Right lobe of liver (tissue), 6 donors: ENCODE measurements around the gene XRCC3. TPM values are rescaled to one million over a fixed set of nuclear protein-coding genes. Genes with fewer than 3 reads are reported as not detected.

Experiments used
- ATAC-seq, 4 donors: fragments of 200-7000 bp; cut with Tn5 transposase; one replicate each; pipeline ENCODE4 v1.9.1; 2020; ENCODE audit warnings: mild to moderate bottlenecking in 4 of 4, moderate library complexity in 4 of 4
- DNase-seq, 3 donors: peaks; one replicate each; pipeline ENCODE4 v3.0.0-alpha.2; 2020
- H3K27ac ChIP-seq, 3 donors: fragments of 200-600 bp; one replicate each; pipeline ENCODE4 v1.8.0; 2022
- H3K27me3 ChIP-seq, 2 donors: fragments of 200-600 bp; one replicate each; pipeline ENCODE4 v1.8.0; 2022
- H3K36me3 ChIP-seq, 4 donors: fragments of 200-600 bp; sonication (generic) in 1 of 4; one replicate each; pipeline versions ENCODE4 v1.5.1 to v1.8.0; 2017 to 2022; ENCODE audit warnings: control low read depth in 1 of 4
- H3K4me1 ChIP-seq, 4 donors: fragments of 200-600 bp; sonication (generic) in 1 of 4; one replicate each; pipeline versions ENCODE4 v1.5.1 to v1.8.0; 2017 to 2022; ENCODE audit warnings: control low read depth in 1 of 4
- H3K4me3 ChIP-seq, 3 donors: fragments of 200-600 bp; one replicate each; pipeline ENCODE4 v1.8.0; 2022
- H3K9me3 ChIP-seq, 4 donors: fragments of 200-600 bp; sonication (generic) in 1 of 4; one replicate each; pipeline versions ENCODE4 v1.5.1 to v1.8.0; 2017 to 2022; ENCODE audit warnings: control low read depth in 1 of 4
- CTCF ChIP-seq, 4 donors: fragments of 200-600 bp in 3 of 4; fragments of 450-650 bp in 1 of 4; IDR thresholded peaks; one replicate each; pipeline versions ENCODE4 v1.5.1 to v1.8.0; 2016 to 2022; ENCODE audit warnings: antibody characterized with exemption in 4 of 4, mild to moderate bottlenecking in 2 of 4
- POLR2A ChIP-seq: fragments of 450-650 bp; IDR thresholded peaks from one replicate; pipeline ENCODE4 v1.6.1; 2017; ENCODE audit warnings: antibody characterized with exemption, mild to moderate bottlenecking
- WGBS: methylation state at CpG from one replicate; pipeline ENCODE4 v1.1.6; 2018; ENCODE audit warnings: low coverage, low lambda C conversion rate; ENCODE audit not compliant: insufficient coverage; ENCODE audit errors: missing lambda C conversion rate; 5-methylcytosine and 5-hydroxymethylcytosine counted together
- intact Hi-C, 2 donors: fragments of 100-400 bp; cut with DNase I; formaldehyde crosslinking; loops; one replicate each; pipeline versions ENCODE4 v1.11.2 to v1.14.1; 2022
- total RNA-seq, 6 experiments: library from RNA; depleted of rRNA in 2 of 6; stranded (reverse); fragments of >200 nt in 2 of 6; fragmentation: NEBNext Ultra II Directional in 3 of 6; extraction: Animal tissue kit (Norgen Biotek cat#: 25700) in 3 of 6; gene quantifications; one replicate each; pipeline versions ENCODE4 v1.1.0 to v1.2.4, GENCODE V29; 2016 to 2023
- donor health status: DM: no; HTN: yes; CAD: no.
- donor health status: DM: no; HTN: no; CAD: no.
- donor health status: DM: no; HTN: no; CAD: no.
- donor health status: DM: no; HTN: yes; CAD: no.
- donor health status: DM: no; HTN: yes; CAD: no.

The XRCC3 gene
- total RNA-seq, 6 experiments from 2014 or later, result 0.88 to 6.3 (median 1.8) TPM

GRCh38 chr14:103732868-103733620 lies 17.8 kb upstream of the XRCC3 start:
- ATAC-seq (no peak), DNase-seq (no peak)
- Histone ChIP-seq H3K4me3 (no peak overlapping the region), H3K27ac (no peak overlapping the region), H3K9me3 (no peaks in the 10 kb centered on the region), H3K36me3 (peaks cover 0 to 42% (median 3%) of the 10 kb centered on the region in 4 donors), H3K4me1 (peaks cover 0 to 12% (median 6%) of the 10 kb centered on the region in 4 donors), H3K27me3 (no peaks in the 10 kb centered on the region)
- TF ChIP-seq CTCF (IDR thresholded peaks at IDR 0.05) (no peak), POLR2A (no peak)
- 93% methylated on average over 5 of the region's 9 CpGs for WGBS
- intact Hi-C loops, result no loop called here

- H3K4me3 ChIP-seq, result no peak overlapping the region
- peaks cover 0 to 12% (median 6%) of the 10 kb centered on the region in 4 donors for H3K4me1 ChIP-seq
- H3K9me3 ChIP-seq, result no peaks in the 10 kb centered on the region
- intact Hi-C loops, result no loop called here
- no peaks in the 10 kb centered on the region for H3K27me3 ChIP-seq
- TF ChIP-seq CTCF (IDR thresholded peaks at IDR 0.05) (no peak), POLR2A (no peak)
- DNase-seq, result no peak
- no peak for ATAC-seq
- H3K27ac ChIP-seq, result no peak overlapping the region
- H3K36me3 ChIP-seq, result peaks cover 0 to 42% (median 3%) of the 10 kb centered on the region in 4 donors
- 86% methylated on average over 5 of the region's 24 CpGs for WGBS
Observed at GRCh38 chr14:103731916-103732867, 16.9 kb upstream of the XRCC3 start.

DNA sequence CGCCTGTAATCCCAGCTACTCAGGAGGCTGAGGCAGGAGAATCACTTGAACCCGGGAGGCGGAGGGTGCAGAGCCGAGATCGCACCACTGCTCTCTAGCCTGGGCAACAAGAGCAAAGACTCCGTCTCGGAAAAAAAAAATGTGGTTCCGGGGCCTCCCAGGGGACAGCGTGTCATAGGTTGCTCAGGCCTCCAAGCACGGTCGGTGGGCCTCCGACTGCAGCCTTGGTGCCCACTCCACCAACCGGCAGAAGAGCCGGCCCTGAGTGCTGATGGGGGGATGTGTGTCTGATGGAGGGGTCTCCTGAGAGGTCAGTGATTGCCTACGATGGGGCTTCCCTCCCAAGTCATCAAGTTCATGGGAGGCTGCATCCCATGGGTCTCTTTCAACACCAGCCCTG lies 16.2 kb upstream of the XRCC3 start:
- 100% methylated on average over 1 of the region's 15 CpGs for WGBS

More for the DNA sequence above, 16.2 kb upstream of the XRCC3 start:
- ATAC-seq, result no peak
- no peaks in the 10 kb centered on the region for H3K9me3 ChIP-seq
- TF ChIP-seq POLR2A, result no peak
- TF ChIP-seq CTCF (IDR thresholded peaks at IDR 0.05), result no peak
- H3K36me3 ChIP-seq, result peaks cover 0 to 41% (median 2%) of the 10 kb centered on the region in 4 donors
- intact Hi-C loops, result no loop called here
- H3K27me3 ChIP-seq, result no peaks in the 10 kb centered on the region
- H3K4me3 ChIP-seq, result no peak overlapping the region
- DNase-seq, result no peak
- H3K27ac ChIP-seq, result no peak overlapping the region
- peaks cover 0 to 12% (median 6%) of the 10 kb centered on the region in 4 donors for H3K4me1 ChIP-seq
